IMR-90 (cell line): ENCODE data around the gene MYH6. TPM values are rescaled to one million over a fixed set of nuclear protein-coding genes. Genes with fewer than 3 reads are reported as not detected.
"Not testable (repeated sequence)": the region's sequence is repeated elsewhere in the genome, so short reads cannot be mapped to it uniquely, and the experiment has no call there.

Experiments
- ATAC-seq: fragments of 200-7000 bp; cut with Tn5 transposase; 2 replicates; pipeline ENCODE4 v1.9.1; 2020; ENCODE audit warnings: low read depth, mild to moderate bottlenecking, moderate library complexity
- BruUV-seq: library from RNA; stranded (reverse); fragments of 400-500 nt; replicated peaks from 2 replicates; lab custom pipeline; 2021; lab: Mats Ljungman, UMichigan
- CTCF ChIA-PET: fragments of 300-600 bp; formaldehyde crosslinking; extraction: SDS; loops from one replicate; lab custom pipeline; 2021; ENCODE audit warnings: antibody characterized with exemption; lab: Yijun Ruan, JAX
- POLR2A ChIA-PET: fragments of 300-600 bp; sonication (Branson Sonifier 250); formaldehyde crosslinking; loops from one replicate; lab custom pipeline; 2022; ENCODE audit warnings: antibody characterized with exemption; ENCODE audit not compliant: unreplicated experiment; lab: Charles Lee
- DNase-seq: peaks from one replicate; pipeline ENCODE4 v3.0.0; 2013
- H2AFZ ChIP-seq: replicated peaks from 2 replicates; pipeline ENCODE3; 2013; ENCODE audit warnings: low read length, mild to moderate bottlenecking; ENCODE audit not compliant: poor library complexity
- H2AK5ac ChIP-seq: 2 replicates; pipeline ENCODE4 v1.6.1; 2013; ENCODE audit warnings: low read depth, low read length, inconsistent platforms
- H2AK9ac ChIP-seq: replicated peaks from 2 replicates; pipeline ENCODE3; 2013; ENCODE audit warnings: mild to moderate bottlenecking, low read depth, low read length, moderate library complexity; ENCODE audit not compliant: poor library complexity
- H2BK120ac ChIP-seq: 2 replicates; pipeline ENCODE4 v1.6.1; 2013; ENCODE audit warnings: low read depth, low read length, inconsistent platforms
- H2BK15ac ChIP-seq: 3 replicates; pipeline ENCODE4 v1.6.1; 2013; ENCODE audit warnings: low read depth, low read length, inconsistent platforms
- H2BK20ac ChIP-seq: 2 replicates; pipeline ENCODE4 v1.6.1; 2013; ENCODE audit warnings: low read depth, mild to moderate bottlenecking, inconsistent platforms, low read length, moderate library complexity
- H2BK5ac ChIP-seq: 2 replicates; pipeline ENCODE4 v1.6.1; 2013; ENCODE audit warnings: mild to moderate bottlenecking, low read depth, low read length, inconsistent platforms; ENCODE audit not compliant: poor library complexity, severe bottlenecking
- H3K14ac ChIP-seq: replicated peaks from 2 replicates; pipeline ENCODE4 v1.6.1; 2013; ENCODE audit warnings: low read depth, low read length, inconsistent platforms
- H3K18ac ChIP-seq: 2 replicates; pipeline ENCODE4 v1.6.1; 2013; ENCODE audit warnings: low read depth, low read length, control low read depth
- H3K23ac ChIP-seq: 2 replicates; pipeline ENCODE4 v1.6.1; 2013; ENCODE audit warnings: low read depth, low read length, inconsistent platforms
- H3K27ac ChIP-seq: 2 replicates; pipeline ENCODE4 v1.5.1; 2013; ENCODE audit warnings: mild to moderate bottlenecking, control low read depth, low read length; ENCODE audit not compliant: insufficient read depth
- H3K27me3 ChIP-seq: 2 replicates; pipeline ENCODE4 v1.6.1; 2013; ENCODE audit warnings: low read length; ENCODE audit not compliant: control insufficient read depth, insufficient read depth
- H3K36me3 ChIP-seq: 2 replicates; pipeline ENCODE4 v1.6.1; 2013; ENCODE audit warnings: low read length, mixed read lengths; ENCODE audit not compliant: control insufficient read depth, insufficient read depth
- H3K4ac ChIP-seq: 2 replicates; pipeline ENCODE4 v1.6.1; 2013; ENCODE audit warnings: low read depth, low read length, inconsistent platforms
- H3K4me1 ChIP-seq: 2 replicates; pipeline ENCODE4 v1.6.1; 2013; ENCODE audit warnings: low read length, mixed read lengths; ENCODE audit not compliant: control insufficient read depth, insufficient read depth
- H3K4me2 ChIP-seq: 2 replicates; pipeline ENCODE4 v1.6.1; 2013; ENCODE audit warnings: low read depth, mild to moderate bottlenecking, control low read depth, low read length, moderate library complexity
- H3K4me3 ChIP-seq: 2 replicates; pipeline ENCODE4 v1.5.1; 2013; ENCODE audit warnings: low read depth, mild to moderate bottlenecking, control low read depth, low read length, moderate library complexity; ENCODE audit not compliant: insufficient read depth
- H3K56ac ChIP-seq: 2 replicates; pipeline ENCODE4 v1.6.1; 2013; ENCODE audit warnings: low read length, inconsistent platforms; ENCODE audit not compliant: insufficient read depth; ENCODE audit errors: extremely low read depth
- H3K79me1 ChIP-seq, 2 experiments: 2 replicates each; pipeline ENCODE4 v1.6.1; 2013; ENCODE audit warnings: low read length in 2 of 2, inconsistent platforms in 1 of 2, low read depth in 1 of 2
- H3K9ac ChIP-seq: 2 replicates; pipeline ENCODE4 v1.6.1; 2013; ENCODE audit warnings: low read depth, low read length, control low read depth
- H3K9me1 ChIP-seq: 2 replicates; pipeline ENCODE4 v1.6.1; 2013; ENCODE audit warnings: low read length, inconsistent platforms; ENCODE audit not compliant: insufficient read depth
- H3K9me3 ChIP-seq: 2 replicates; pipeline ENCODE4 v1.6.1; 2013; ENCODE audit warnings: low read length; ENCODE audit not compliant: control insufficient read depth, insufficient read depth
- H4K20me1 ChIP-seq: 2 replicates; pipeline ENCODE4 v1.6.1; 2013; ENCODE audit warnings: low read length, inconsistent platforms; ENCODE audit not compliant: insufficient read depth
- H4K5ac ChIP-seq: 2 replicates; pipeline ENCODE4 v1.6.1; 2013; ENCODE audit warnings: mild to moderate bottlenecking, low read depth, low read length, control low read depth
- H4K8ac ChIP-seq, 2 experiments: 2 replicates each; pipeline ENCODE4 v1.6.1; 2013; ENCODE audit warnings: low read depth in 2 of 2, low read length in 2 of 2, control low read depth in 1 of 2, inconsistent platforms in 1 of 2
- H4K91ac ChIP-seq: 2 replicates; pipeline ENCODE4 v1.6.1; 2013; ENCODE audit warnings: low read depth, low read length, inconsistent platforms; ENCODE audit not compliant: insufficient read depth
- WGBS, 2 experiments: methylation state at CpG; one replicate each; pipeline versions ENCODE4 v1.1.5 to v1.1.7; 2013; ENCODE audit warnings: missing lambda C conversion rate in 2 of 2; ENCODE audit not compliant: insufficient read length in 1 of 2; ENCODE audit errors: extremely low coverage in 2 of 2; 5-methylcytosine and 5-hydroxymethylcytosine counted together
- dilution Hi-C: fragments of 300-500 bp; cut with HindIII; formaldehyde crosslinking; loops from one replicate; pipeline ENCODE4 v1.14.3; 2018; ENCODE audit warnings: low sequenced_read_pairs; ENCODE audit not compliant: unreplicated experiment
- in situ Hi-C: fragments of 300-500 bp; cut with MboI; formaldehyde crosslinking; loops from 3 replicates; pipeline ENCODE4 v1.14.3; 2019; ENCODE audit warnings: low sequenced_read_pairs, inconsistent platforms, mixed read lengths
- intact Hi-C: fragments of 100-400 bp; cut with micrococcal nuclease; formaldehyde crosslinking; loops from 2 replicates; pipeline ENCODE4 v1.10.0; 2022
- polyA plus RNA-seq, 3 experiments: library from polyadenylated mRNA; depleted of rRNA; stranded (reverse); fragments of >200 nt; gene quantifications; 2 replicates each; pipeline ENCODE4 v1.2.3, GENCODE V29; 2012; ENCODE audit warnings: low replicate concordance in 1 of 3
- total RNA-seq: library from RNA; depleted of rRNA; stranded (reverse); fragments of >200 nt; gene quantifications from 2 replicates; pipeline ENCODE4 v1.2.3, GENCODE V29; 2012

The MYH6 gene
- total and polyA plus RNA-seq, 2 of the 4 experiments (the other 2 are of a cell fraction), result not detected

- H3K79me1 ChIP-seq, H4K5ac ChIP-seq, H2AFZ ChIP-seq, H3K4me1 ChIP-seq, H3K9ac ChIP-seq, H3K9me3 ChIP-seq, H2AK5ac ChIP-seq, dilution Hi-C loops, H4K91ac ChIP-seq, H2BK20ac ChIP-seq, H2BK120ac ChIP-seq, H3K4me2 ChIP-seq, H3K14ac ChIP-seq, POLR2A ChIA-PET, H3K4me3 ChIP-seq, H3K36me3 ChIP-seq, DNase-seq, ATAC-seq, BruUV-seq, H3K18ac ChIP-seq, H4K8ac ChIP-seq, H3K23ac ChIP-seq, in situ Hi-C loops, H3K27ac ChIP-seq, H3K56ac ChIP-seq, CTCF ChIA-PET, H4K20me1 ChIP-seq, H3K4ac ChIP-seq, H2BK5ac ChIP-seq, intact Hi-C loops, H2BK15ac ChIP-seq, H2AK9ac ChIP-seq, H3K9me1 ChIP-seq: not testable (repeated sequence)
- H3K27me3 ChIP-seq, result peaks cover 17% of the 10 kb centered on the region
- WGBS, 2 experiments, result 81% methylated on average over 3 of the region's 12 CpGs; no CpG with 5 or more reads in 1 of the 2 experiments
Measured at GRCh38 chr14:23417269-23417668, 9.2 kb upstream of the MYH6 start.
